GM15510 (cell line): ENCODE data around the gene TMEM150B.

Experiments used
- POLR2A ChIP-seq: IDR thresholded peaks from 3 replicates; pipeline ENCODE4 v1.6.1; 2011; ENCODE audit warnings: borderline replicate concordance; ENCODE audit not compliant: insufficient read length; ENCODE audit errors: extremely low read depth

Gene TMEM150B

GRCh38 chr19:55266404-55266803 is 58.7 kb downstream of the TMEM150B start:
- TF ChIP-seq POLR2A: no peak

GRCh38 chr19:55265723-55266386 is 59.3 kb downstream of the TMEM150B start:
- no peak for TF ChIP-seq POLR2A

- TF ChIP-seq POLR2A: no peak
These were observed 60.0 kb downstream of the TMEM150B start for GRCh38 chr19:55265173-55265572.

GRCh38 chr19:55264531-55264930 is 60.6 kb downstream of the TMEM150B start:
- no peak for TF ChIP-seq POLR2A
